SK-N-SH treated with all-trans-retinoic acid at 6 μM for 48 hours (cell line): ENCODE data around the gene ASAP2.

Experiments used
- ATAC-seq: fragments of 200-7000 bp; cut with Tn5 transposase; 3 replicates; pipeline ENCODE4 v1.9.1; 2020; ENCODE audit warnings: mild to moderate bottlenecking, moderate library complexity
- ARNTL ChIP-seq: fragments of 450-650 bp; formaldehyde crosslinking; IDR thresholded peaks from 2 replicates; pipeline ENCODE4 v1.5.0; 2020; ENCODE audit warnings: low read depth, mild to moderate bottlenecking, moderate library complexity, borderline replicate concordance
- BACH2 ChIP-seq: fragments of 250-450 bp; sonication (Bioruptor Pico); IDR thresholded peaks from 2 replicates; pipeline ENCODE4 v1.9.0; 2021; ENCODE audit warnings: mild to moderate bottlenecking, borderline replicate concordance
- CREB5 ChIP-seq: fragments of 250-450 bp; sonication (Bioruptor Pico); IDR thresholded peaks from 2 replicates; pipeline ENCODE4 v1.5.1; 2020; ENCODE audit warnings: low read depth, mild to moderate bottlenecking, moderate library complexity
- CSDC2 ChIP-seq: fragments of 250-450 bp; sonication (Bioruptor Pico); IDR thresholded peaks from 2 replicates; pipeline ENCODE4 v1.5.0; 2020; ENCODE audit warnings: mild to moderate bottlenecking, moderate library complexity
- CSRNP3 ChIP-seq: fragments of 250-450 bp; sonication (Bioruptor Pico); IDR thresholded peaks from 2 replicates; pipeline ENCODE4 v1.5.1; 2021; ENCODE audit warnings: mild to moderate bottlenecking, moderate library complexity
- ESRRG ChIP-seq: fragments of 250-450 bp; sonication (Bioruptor Pico); IDR thresholded peaks from 2 replicates; pipeline ENCODE4 v1.6.1; 2021; ENCODE audit warnings: mild to moderate bottlenecking
- GLIS3 ChIP-seq: fragments of 250-450 bp; sonication (Bioruptor Pico); IDR thresholded peaks from 2 replicates; pipeline ENCODE4 v1.5.0; 2020; ENCODE audit warnings: mild to moderate bottlenecking, moderate library complexity
- OSR1 ChIP-seq: fragments of 250-450 bp; sonication (Bioruptor Pico); IDR thresholded peaks from 2 replicates; pipeline ENCODE4 v1.8.0; 2022; ENCODE audit warnings: moderate library complexity, mild to moderate bottlenecking, inconsistent platforms
- PATZ1 ChIP-seq: fragments of 250-450 bp; sonication (Bioruptor Pico); IDR thresholded peaks from 2 replicates; pipeline ENCODE4 v1.8.0; 2020; ENCODE audit warnings: mild to moderate bottlenecking, moderate library complexity, borderline replicate concordance
- POU6F1 ChIP-seq: fragments of 250-450 bp; sonication (Bioruptor Pico); IDR thresholded peaks from 2 replicates; pipeline ENCODE4 v1.8.0; 2021; ENCODE audit warnings: low read depth, mild to moderate bottlenecking, moderate library complexity, borderline replicate concordance
- PPARA ChIP-seq: fragments of 250-450 bp; sonication (Bioruptor Pico); IDR thresholded peaks from 2 replicates; pipeline ENCODE4 v1.5.0; 2020; ENCODE audit warnings: mild to moderate bottlenecking, borderline replicate concordance
- SNAI2 ChIP-seq: fragments of 250-450 bp; sonication (Bioruptor Pico); IDR thresholded peaks from 2 replicates; pipeline ENCODE4 v1.5.0; 2020; ENCODE audit warnings: mild to moderate bottlenecking, moderate library complexity
- TOX ChIP-seq: fragments of 250-450 bp; sonication (Bioruptor Pico); IDR thresholded peaks from 2 replicates; pipeline ENCODE4 v1.8.0; 2021; ENCODE audit warnings: mild to moderate bottlenecking, moderate library complexity, borderline replicate concordance
- TSHZ2 ChIP-seq: fragments of 250-450 bp; sonication (Bioruptor Pico); IDR thresholded peaks from 2 replicates; pipeline ENCODE4 v1.5.0; 2020; ENCODE audit warnings: mild to moderate bottlenecking, moderate library complexity
- ZFP30 ChIP-seq: fragments of 450-650 bp; formaldehyde crosslinking; IDR thresholded peaks from 2 replicates; pipeline ENCODE4 v1.5.0; 2022; ENCODE audit warnings: mild to moderate bottlenecking, moderate library complexity
- ZNF70 ChIP-seq: fragments of 450-650 bp; formaldehyde crosslinking; IDR thresholded peaks from 2 replicates; pipeline ENCODE4 v1.5.0; 2020; ENCODE audit warnings: mild to moderate bottlenecking, moderate library complexity
- ZNF8 ChIP-seq: fragments of 450-650 bp; formaldehyde crosslinking; IDR thresholded peaks from 2 replicates; pipeline ENCODE4 v1.5.0; 2020; ENCODE audit warnings: mild to moderate bottlenecking, moderate library complexity

The ASAP2 gene

GRCh38 chr2:9332136-9332852 is 125.7 kb downstream of the ASAP2 start:
- ATAC-seq, result no peak
- TF ChIP-seq TSHZ2 (CRISPR knock-in tag) (no peak), ESRRG (no peak), ZNF70 (CRISPR knock-in tag) (no peak), GLIS3 (CRISPR knock-in tag) (no peak)

GRCh38 chr2:9332853-9333245 is 126.2 kb downstream of the ASAP2 start:
- TF ChIP-seq PATZ1, result no peak
- no peak for TF ChIP-seq BACH2 (CRISPR knock-in tag)
- TF ChIP-seq ARNTL, result no peak
- TF ChIP-seq CSDC2 (CRISPR knock-in tag), result no peak
- no peak for TF ChIP-seq CREB5 (CRISPR knock-in tag)
- TF ChIP-seq CSRNP3, result no peak
- no peak for ATAC-seq

GRCh38 chr2:9333591-9334171 is 127.1 kb downstream of the ASAP2 start:
- no peak for TF ChIP-seq BACH2 (CRISPR knock-in tag)
- no peak for TF ChIP-seq CSDC2 (CRISPR knock-in tag)
- TF ChIP-seq CREB5 (CRISPR knock-in tag), result no peak
- no peak for TF ChIP-seq CSRNP3
- TF ChIP-seq OSR1, result no peak
- TF ChIP-seq GLIS3 (CRISPR knock-in tag), result no peak
- no peak for TF ChIP-seq SNAI2
- no peak for TF ChIP-seq ARNTL
- peak; percentile 86 for ATAC-seq

- ATAC-seq, result no peak
- TF ChIP-seq TOX (CRISPR knock-in tag) (no peak), PPARA (no peak), BACH2 (CRISPR knock-in tag) (no peak), ZNF8 (CRISPR knock-in tag) (no peak), POU6F1 (CRISPR knock-in tag) (no peak), ZFP30 (CRISPR knock-in tag) (no peak)
These were observed 128.1 kb downstream of the ASAP2 start for GRCh38 chr2:9334761-9335160.
